ENCODE results near the gene USH2A. TPM values are rescaled to one million over a fixed set of nuclear protein-coding genes. Genes with fewer than 3 reads are reported as not detected.

Gene USH2A
- total RNA-seq, 1 experiment from 2014 or later = 0.02 TPM

Small RNAs within 50 kb of the gene (small RNA-seq; reads per million reads assigned to genes)
- gene MRPS18BP1 = 0 reads per million in 2 experiments
- 0.06 to 0.12 reads per million in 2 experiments for gene RF00108
